ENCODE results near the gene NAT9. TPM values are rescaled to one million over a fixed set of nuclear protein-coding genes. Genes with fewer than 3 reads are reported as not detected.

The NAT9 gene
- polyA plus RNA-seq, 1 experiment: 33.6 TPM

- ChIA-PET POLR2A (no interaction called here), CTCF (interaction anchor here (0.7 to 2.5 kb wide), 2 partner anchors 8 to 13 kb away, joined by 3 to 18 read pairs; no protein-coding TSS in a partner anchor)
- Histone ChIP-seq H3K9me3 (ENCODE audit: control insufficient read depth, insufficient read depth, low read length) (no peaks in the 10 kb centered on the region), H3K4me3 (ENCODE audit: low read depth, low read length) (no peak overlapping the region), H3K27ac (ENCODE audit: low read depth, low read length) (no peak overlapping the region), H3K27me3 (ENCODE audit: control insufficient read depth, insufficient read depth, low read length) (no peaks in the 10 kb centered on the region)
- no peak for DNase-seq (ENCODE audit: low read depth, low spot score)
- TF ChIP-seq, protein P1, sequence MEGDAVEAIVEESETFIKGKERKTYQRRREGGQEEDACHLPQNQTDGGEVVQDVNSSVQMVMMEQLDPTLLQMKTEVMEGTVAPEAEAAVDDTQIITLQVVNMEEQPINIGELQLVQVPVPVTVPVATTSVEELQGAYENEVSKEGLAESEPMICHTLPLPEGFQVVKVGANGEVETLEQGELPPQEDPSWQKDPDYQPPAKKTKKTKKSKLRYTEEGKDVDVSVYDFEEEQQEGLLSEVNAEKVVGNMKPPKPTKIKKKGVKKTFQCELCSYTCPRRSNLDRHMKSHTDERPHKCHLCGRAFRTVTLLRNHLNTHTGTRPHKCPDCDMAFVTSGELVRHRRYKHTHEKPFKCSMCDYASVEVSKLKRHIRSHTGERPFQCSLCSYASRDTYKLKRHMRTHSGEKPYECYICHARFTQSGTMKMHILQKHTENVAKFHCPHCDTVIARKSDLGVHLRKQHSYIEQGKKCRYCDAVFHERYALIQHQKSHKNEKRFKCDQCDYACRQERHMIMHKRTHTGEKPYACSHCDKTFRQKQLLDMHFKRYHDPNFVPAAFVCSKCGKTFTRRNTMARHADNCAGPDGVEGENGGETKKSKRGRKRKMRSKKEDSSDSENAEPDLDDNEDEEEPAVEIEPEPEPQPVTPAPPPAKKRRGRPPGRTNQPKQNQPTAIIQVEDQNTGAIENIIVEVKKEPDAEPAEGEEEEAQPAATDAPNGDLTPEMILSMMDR (IDR thresholded peaks at IDR 0.05; ENCODE audit: low read depth, low read length): no peak
These were observed 2.8 kb upstream of the NAT9 start for GRCh38 chr17:74778960-74779359.

DNA sequence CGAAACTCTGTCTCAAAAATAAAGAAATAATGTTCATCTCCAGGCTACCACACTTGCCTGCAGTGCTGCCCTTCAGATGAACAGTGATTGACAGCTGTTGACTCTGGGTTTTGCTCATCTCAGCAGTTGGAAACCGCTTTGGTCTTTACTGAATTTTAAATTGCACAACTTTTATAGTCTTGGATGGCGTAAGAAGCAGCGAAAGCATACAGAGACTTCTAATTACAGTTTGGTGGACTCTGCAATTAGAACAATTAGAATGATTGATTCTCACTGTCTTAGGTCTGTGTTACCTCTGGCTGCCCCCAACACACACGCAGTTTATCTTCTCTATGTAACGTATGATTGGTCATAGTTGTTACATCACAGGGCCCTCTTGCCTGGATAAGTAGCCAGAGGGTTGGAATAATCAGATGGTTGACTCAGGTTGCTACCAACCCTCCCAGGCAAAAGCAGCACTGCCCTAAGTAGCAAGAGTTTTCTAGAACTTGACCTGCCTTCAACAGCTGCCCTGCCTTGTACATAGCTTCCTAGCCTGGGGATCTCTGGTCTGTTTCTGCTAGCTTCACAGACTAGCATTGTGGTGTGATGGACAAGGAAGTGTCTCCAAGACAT lies 1.9 kb upstream of the NAT9 start:
- H3K27me3 ChIP-seq (ENCODE audit: control insufficient read depth, insufficient read depth, low read length): no peaks in the 10 kb centered on the region
- CTCF ChIA-PET: interaction anchor here (2.5 to 5.8 kb wide), 2 partner anchors 13 kb away, joined by 18 to 45 read pairs; no protein-coding TSS in a partner anchor
- no peak overlapping the region for H3K4me3 ChIP-seq (ENCODE audit: low read depth, low read length)
- H3K27ac ChIP-seq (ENCODE audit: low read depth, low read length): no peak overlapping the region
- POLR2A ChIA-PET: no interaction called here
- H3K9me3 ChIP-seq (ENCODE audit: control insufficient read depth, insufficient read depth, low read length): no peaks in the 10 kb centered on the region
- no peak for DNase-seq (ENCODE audit: low read depth, low spot score)
- TF ChIP-seq, protein P1 (IDR thresholded peaks at IDR 0.05; ENCODE audit: low read depth, low read length): no peak

GRCh38 chr17:74776990-74777389 lies 845 bp upstream of the NAT9 start:
- no peak for DNase-seq (ENCODE audit: low read depth, low spot score)
- Histone ChIP-seq H3K27ac (ENCODE audit: low read depth, low read length) (no peak overlapping the region), H3K9me3 (ENCODE audit: control insufficient read depth, insufficient read depth, low read length) (no peaks in the 10 kb centered on the region), H3K27me3 (ENCODE audit: control insufficient read depth, insufficient read depth, low read length) (no peaks in the 10 kb centered on the region), H3K4me3 (ENCODE audit: low read depth, low read length) (peak overlapping the region; percentile 85)
- ChIA-PET CTCF (interaction anchor here (0.8 to 5.8 kb wide), 7 partner anchors 14 to 184 kb away, joined by 3 to 45 read pairs (median 5); no protein-coding TSS in a partner anchor), POLR2A (interaction anchor here (0.8 to 1.0 kb wide), 4 partner anchors 24 to 96 kb away, joined by 3 to 9 read pairs (median 4); partner anchors contain the start of gene FDXR)
- TF ChIP-seq, protein P1 (IDR thresholded peaks at IDR 0.05; ENCODE audit: low read depth, low read length): no peak

DNA sequence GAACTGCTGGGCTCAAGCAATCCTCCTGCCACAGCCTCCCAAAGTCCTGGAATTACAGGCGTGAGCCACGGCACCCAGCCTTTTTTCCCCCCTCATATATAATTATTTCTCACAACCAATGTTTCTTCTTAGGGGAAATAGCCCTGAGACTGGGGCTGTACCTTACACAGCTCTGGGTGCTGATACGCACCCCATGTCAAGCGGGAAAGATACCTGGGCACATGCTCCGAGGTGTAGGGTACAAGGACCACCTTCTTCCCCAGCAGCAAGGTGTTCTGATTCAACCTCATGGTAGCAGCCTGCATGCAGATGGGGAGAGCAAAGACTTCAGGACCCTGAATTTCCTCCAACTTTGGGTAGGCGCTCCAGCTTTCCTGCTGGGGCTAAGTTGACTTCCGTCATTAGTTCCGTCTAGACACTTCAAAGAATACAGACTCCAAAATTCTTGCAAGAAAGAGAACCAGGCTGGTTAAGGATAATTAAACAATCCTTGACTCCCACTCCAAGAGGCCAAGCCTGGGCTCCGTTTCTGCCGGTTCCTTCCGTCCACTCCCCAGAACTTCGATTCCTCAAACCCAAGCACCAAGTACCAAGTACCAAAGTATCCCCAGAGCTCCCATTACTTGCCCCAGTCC lies 619 bp downstream of the NAT9 start:
- H3K9me3 ChIP-seq (ENCODE audit: control insufficient read depth, insufficient read depth, low read length): no peaks in the 10 kb centered on the region
- POLR2A ChIA-PET: interaction anchor here (0.8 to 1.0 kb wide), 2 partner anchors 13 to 22 kb away, joined by 3 to 4 read pairs; no protein-coding TSS in a partner anchor
- no peak for DNase-seq (ENCODE audit: low read depth, low spot score)
- CTCF ChIA-PET: interaction anchor here (1.0 to 6.7 kb wide), 8 partner anchors 10 to 90 kb away, joined by 3 to 75 read pairs (median 6); no protein-coding TSS in a partner anchor
- no peaks in the 10 kb centered on the region for H3K27me3 ChIP-seq (ENCODE audit: control insufficient read depth, insufficient read depth, low read length)
- TF ChIP-seq, protein P1 (IDR thresholded peaks at IDR 0.05; ENCODE audit: low read depth, low read length): no peak
- H3K27ac ChIP-seq (ENCODE audit: low read depth, low read length): peak overlapping the region; percentile 31
- peak overlapping the region; percentile 93 for H3K4me3 ChIP-seq (ENCODE audit: low read depth, low read length)

- Histone ChIP-seq H3K27me3 (ENCODE audit: control insufficient read depth, insufficient read depth, low read length) (no peaks in the 10 kb centered on the region), H3K9me3 (ENCODE audit: control insufficient read depth, insufficient read depth, low read length) (no peaks in the 10 kb centered on the region), H3K4me3 (ENCODE audit: low read depth, low read length) (no peak overlapping the region), H3K27ac (ENCODE audit: low read depth, low read length) (no peak overlapping the region)
- ChIA-PET CTCF (interaction anchor here (0.6 to 6.7 kb wide), 9 partner anchors 10 to 340 kb away, joined by 3 to 75 read pairs (median 4); no protein-coding TSS in a partner anchor), POLR2A (no interaction called here)
- TF ChIP-seq, protein P1 (IDR thresholded peaks at IDR 0.05; ENCODE audit: low read depth, low read length): no peak
- no peak for DNase-seq (ENCODE audit: low read depth, low spot score)
These were observed 2.3 kb downstream of the NAT9 start for GRCh38 chr17:74773871-74774286.
